ENCODE measurements around the gene PDLIM5. TPM values are rescaled to one million over a fixed set of nuclear protein-coding genes. Genes with fewer than 3 reads are reported as not detected.
"Not testable (repeated sequence)": the region's sequence is repeated elsewhere in the genome, so short reads cannot be mapped to it uniquely, and the experiment has no call there.

PDLIM5 gene
- total RNA-seq, 2 donors from 2014 or later, result 115 to 228 TPM

GRCh38 chr4:94477227-94477626 lies 25.5 kb downstream of the PDLIM5 start:
- no peak overlapping the region for H3K4me3 ChIP-seq
- no peak overlapping the region for H3K27ac ChIP-seq
- DNase-seq (ENCODE audit: low spot score), result no peak
- no peaks in the 10 kb centered on the region for H3K36me3 ChIP-seq
- intact Hi-C loops (cut with DNase I), result no loop called here
- 25% methylated on average over 2 of the region's 2 CpGs for WGBS
- no peaks in the 10 kb centered on the region for H3K4me1 ChIP-seq (replicated peaks)
- no peaks in the 10 kb centered on the region for H3K27me3 ChIP-seq (replicated peaks; ENCODE audit: insufficient read depth)
- TF ChIP-seq POLR2AphosphoS5 (IDR thresholded peaks at IDR 0.05) (no peak), POLR2A (IDR thresholded peaks at IDR 0.05) (no peak), CTCF (IDR thresholded peaks at IDR 0.05) (no peak)
- no peaks in the 10 kb centered on the region for H3K9me3 ChIP-seq

DNA sequence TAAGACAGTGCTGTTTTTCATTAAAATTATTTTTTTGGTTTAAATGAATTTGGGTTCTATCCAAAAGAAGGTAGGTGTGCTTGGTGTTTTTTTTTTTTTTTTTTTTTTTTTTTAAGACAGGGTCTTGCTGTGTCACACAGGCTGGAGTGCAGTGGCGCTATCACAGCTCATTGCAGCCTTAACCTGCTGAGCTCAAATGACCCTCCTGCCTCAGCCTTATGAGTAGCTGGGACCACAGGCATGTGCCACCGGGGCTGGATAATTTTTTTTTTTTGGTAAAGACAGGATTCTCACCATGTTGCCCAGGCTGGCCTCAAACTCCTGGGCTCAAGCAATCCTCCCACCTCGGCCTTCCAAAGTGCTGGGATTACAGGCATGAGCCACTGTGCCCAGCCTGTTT lies 27.1 kb downstream of the PDLIM5 start:
- intact Hi-C loops (cut with DNase I); H3K9me3 ChIP-seq; H3K36me3 ChIP-seq; H3K27ac ChIP-seq; H3K27me3 ChIP-seq (replicated peaks; ENCODE audit: insufficient read depth); DNase-seq (ENCODE audit: low spot score); H3K4me3 ChIP-seq; H3K4me1 ChIP-seq (replicated peaks): not testable (repeated sequence)
- 92% methylated on average over 3 of the region's 3 CpGs for WGBS

- intact Hi-C loops (cut with DNase I), result no loop called here
- WGBS, result 75% methylated on average over 5 of the region's 5 CpGs
- no peaks in the 10 kb centered on the region for H3K9me3 ChIP-seq
- no peaks in the 10 kb centered on the region for H3K4me1 ChIP-seq (replicated peaks)
- no peak overlapping the region for H3K4me3 ChIP-seq
- H3K27me3 ChIP-seq (replicated peaks; ENCODE audit: insufficient read depth), result no peaks in the 10 kb centered on the region
- DNase-seq (ENCODE audit: low spot score), result no peak
- no peak overlapping the region for H3K27ac ChIP-seq
- TF ChIP-seq POLR2AphosphoS5 (IDR thresholded peaks at IDR 0.05) (no peak), CTCF (IDR thresholded peaks at IDR 0.05) (no peak), POLR2A (IDR thresholded peaks at IDR 0.05) (no peak)
- no peaks in the 10 kb centered on the region for H3K36me3 ChIP-seq
Observed at GRCh38 chr4:94479358-94480141, 27.8 kb downstream of the PDLIM5 start.

GRCh38 chr4:94480362-94480951 lies 28.7 kb downstream of the PDLIM5 start:
- H3K36me3 ChIP-seq, result no peaks in the 10 kb centered on the region
- H3K4me3 ChIP-seq, result no peak overlapping the region
- no peaks in the 10 kb centered on the region for H3K9me3 ChIP-seq
- TF ChIP-seq POLR2A (IDR thresholded peaks at IDR 0.05) (no peak), POLR2AphosphoS5 (IDR thresholded peaks at IDR 0.05) (no peak), CTCF (IDR thresholded peaks at IDR 0.05) (no peak)
- H3K27me3 ChIP-seq (replicated peaks; ENCODE audit: insufficient read depth), result no peaks in the 10 kb centered on the region
- no peak for DNase-seq (ENCODE audit: low spot score)
- H3K27ac ChIP-seq, result no peak overlapping the region
- WGBS, result 75% methylated on average over 2 of the region's 2 CpGs
- no peaks in the 10 kb centered on the region for H3K4me1 ChIP-seq (replicated peaks)
- intact Hi-C loops (cut with DNase I), result no loop called here

GRCh38 chr4:94483895-94484294 lies 32.2 kb downstream of the PDLIM5 start:
- Histone ChIP-seq H3K4me3 (no peak overlapping the region), H3K4me1 (replicated peaks) (no peaks in the 10 kb centered on the region), H3K9me3 (no peaks in the 10 kb centered on the region), H3K36me3 (no peaks in the 10 kb centered on the region), H3K27ac (no peak overlapping the region), H3K27me3 (replicated peaks; ENCODE audit: insufficient read depth) (no peaks in the 10 kb centered on the region)
- intact Hi-C loops (cut with DNase I), result no loop called here
- WGBS, result 34% methylated on average over 4 of the region's 4 CpGs
- DNase-seq (ENCODE audit: low spot score), result no peak
- TF ChIP-seq CTCF (IDR thresholded peaks at IDR 0.05) (no peak), POLR2AphosphoS5 (IDR thresholded peaks at IDR 0.05) (peak; percentile 33), POLR2A (IDR thresholded peaks at IDR 0.05) (no peak)

Data from prostate gland (tissue), 2 donors.